Breast epithelium (tissue), 4 donors: ENCODE data around the gene LHFPL3. TPM values are rescaled to one million over a fixed set of nuclear protein-coding genes. Genes with fewer than 3 reads are reported as not detected.

Experiments
- DNase-seq, 2 donors: peaks; one replicate each; pipeline ENCODE4 v3.0.0-alpha.2; 2019; ENCODE audit warnings: low spot score in 2 of 2
- H3K27ac ChIP-seq, 2 donors: fragments of 200-600 bp; sonication (generic) in 1 of 2; one replicate each; pipeline ENCODE4 v1.5.1; 2016 to 2019; ENCODE audit warnings: mild to moderate bottlenecking in 1 of 2
- H3K27me3 ChIP-seq, 2 donors: fragments of 200-600 bp; sonication (generic) in 1 of 2; one replicate each; pipeline versions ENCODE4 v1.5.1 to v1.6.0; 2017 to 2019; ENCODE audit warnings: control low read depth in 1 of 2, mild to moderate bottlenecking in 1 of 2
- H3K36me3 ChIP-seq: fragments of 200-600 bp; one replicate; pipeline ENCODE4 v1.5.1; 2019
- H3K4me1 ChIP-seq, 2 donors: fragments of 200-600 bp; sonication (generic); one replicate each; pipeline ENCODE4 v1.5.1; 2016 to 2019; ENCODE audit warnings: control low read depth in 1 of 2
- H3K4me3 ChIP-seq, 3 donors: fragments of 200-600 bp; sonication (generic); 1 replicate in 2 of 3; 2 replicates in 1 of 3; pipeline ENCODE4 v1.5.1; 2016 to 2019; ENCODE audit warnings: mild to moderate bottlenecking in 3 of 3, moderate library complexity in 2 of 3
- H3K9me3 ChIP-seq, 2 donors: fragments of 200-600 bp; sonication (generic) in 1 of 2; one replicate each; pipeline ENCODE4 v1.5.1; 2016 to 2019; ENCODE audit warnings: control low read depth in 1 of 2
- CTCF ChIP-seq, 3 donors: fragments of 450-650 bp; IDR thresholded peaks; one replicate each; pipeline ENCODE4 v1.5.1; 2016 to 2017; ENCODE audit warnings: antibody characterized with exemption in 3 of 3, mild to moderate bottlenecking in 3 of 3, moderate library complexity in 3 of 3
- POLR2A ChIP-seq: fragments of 450-650 bp; IDR thresholded peaks from one replicate; pipeline ENCODE4 v1.6.1; 2016; ENCODE audit warnings: antibody characterized with exemption, mild to moderate bottlenecking, moderate library complexity
- POLR2AphosphoS5 ChIP-seq, 3 donors: sonication (generic); formaldehyde crosslinking; IDR thresholded peaks; one replicate each; pipeline ENCODE4 v1.6.1; 2017; ENCODE audit warnings: antibody characterized with exemption in 3 of 3
- intact Hi-C: fragments of 100-400 bp; cut with DNase I; formaldehyde crosslinking; loops from one replicate; pipeline ENCODE4 v1.15.1; 2023; ENCODE audit warnings: low total_unique reads
- total RNA-seq, 3 donors: library from RNA; depleted of rRNA; stranded (reverse); fragments of >200 nt; gene quantifications; one replicate each; pipeline ENCODE4 v1.1.0, GENCODE V29; 2016

LHFPL3 gene
- total RNA-seq, 3 donors from 2014 or later = not detected

- no peak overlapping the region for H3K27ac ChIP-seq
- H3K27me3 ChIP-seq = no peaks in the 10 kb centered on the region
- H3K4me1 ChIP-seq = no peaks in the 10 kb centered on the region
- TF ChIP-seq POLR2A (no peak), POLR2AphosphoS5 (IDR thresholded peaks at IDR 0.05) (no peak), CTCF (IDR thresholded peaks at IDR 0.05) (no peak)
- no peaks in the 10 kb centered on the region for H3K36me3 ChIP-seq
- no peaks in the 10 kb centered on the region for H3K9me3 ChIP-seq
- intact Hi-C loops = no loop called here
- no peak for DNase-seq
- no peak overlapping the region for H3K4me3 ChIP-seq
Measured at GRCh38 chr7:104524853-104525252, 196.4 kb downstream of the LHFPL3 start.

GRCh38 chr7:104528142-104528541, 199.7 kb downstream of the LHFPL3 start:
- H3K4me3 ChIP-seq = no peak overlapping the region
- H3K27ac ChIP-seq = no peak overlapping the region
- H3K4me1 ChIP-seq = no peaks in the 10 kb centered on the region
- intact Hi-C loops = no loop called here
- no peak for DNase-seq
- H3K27me3 ChIP-seq = no peaks in the 10 kb centered on the region
- no peaks in the 10 kb centered on the region for H3K9me3 ChIP-seq
- no peak for TF ChIP-seq POLR2AphosphoS5 (IDR thresholded peaks at IDR 0.05)
- no peak for TF ChIP-seq CTCF (IDR thresholded peaks at IDR 0.05)
- TF ChIP-seq POLR2A = no peak
- no peaks in the 10 kb centered on the region for H3K36me3 ChIP-seq

- H3K27me3 ChIP-seq = peaks cover 0 to 7% of the 10 kb centered on the region in 2 donors
- H3K36me3 ChIP-seq = no peaks in the 10 kb centered on the region
- no peaks in the 10 kb centered on the region for H3K4me1 ChIP-seq
- H3K27ac ChIP-seq = no peak overlapping the region
- H3K9me3 ChIP-seq = no peaks in the 10 kb centered on the region
- intact Hi-C loops = no loop called here
- no peak overlapping the region for H3K4me3 ChIP-seq
- DNase-seq = no peak
- TF ChIP-seq CTCF (IDR thresholded peaks at IDR 0.05) (no peak), POLR2AphosphoS5 (IDR thresholded peaks at IDR 0.05) (no peak), POLR2A (no peak)
Measured at GRCh38 chr7:104529567-104529966, 201.2 kb downstream of the LHFPL3 start.

- intact Hi-C loops = no loop called here
- Histone ChIP-seq H3K36me3 (no peaks in the 10 kb centered on the region), H3K9me3 (no peaks in the 10 kb centered on the region), H3K27me3 (peaks cover 0 to 7% of the 10 kb centered on the region in 2 donors), H3K4me3 (no peak overlapping the region), H3K4me1 (no peaks in the 10 kb centered on the region), H3K27ac (no peak overlapping the region)
- TF ChIP-seq POLR2A (no peak), POLR2AphosphoS5 (IDR thresholded peaks at IDR 0.05) (no peak), CTCF (IDR thresholded peaks at IDR 0.05) (no peak)
- no peak for DNase-seq
Measured at GRCh38 chr7:104530251-104530650, 201.8 kb downstream of the LHFPL3 start.

GRCh38 chr7:104534149-104534548, 205.7 kb downstream of the LHFPL3 start:
- no peak overlapping the region for H3K4me3 ChIP-seq
- H3K4me1 ChIP-seq = no peaks in the 10 kb centered on the region
- TF ChIP-seq POLR2AphosphoS5 (IDR thresholded peaks at IDR 0.05) (no peak), CTCF (IDR thresholded peaks at IDR 0.05) (no peak), POLR2A (no peak)
- H3K9me3 ChIP-seq = no peaks in the 10 kb centered on the region
- no peak for DNase-seq
- H3K27ac ChIP-seq = no peak overlapping the region
- no peaks in the 10 kb centered on the region for H3K36me3 ChIP-seq
- intact Hi-C loops = no loop called here
- H3K27me3 ChIP-seq = peaks cover 0 to 7% of the 10 kb centered on the region in 2 donors
